ENCODE measurements around the gene ZBTB14.

ZBTB14 gene

GRCh38 chr18:5239447-5239846, 56.1 kb downstream of the ZBTB14 start:
- Histone ChIP-seq H3K4me1 (ENCODE audit: control insufficient read depth, low read length) (peaks cover 21% of the 10 kb centered on the region), H3K36me3 (ENCODE audit: control insufficient read depth, low read length) (peaks cover 18% of the 10 kb centered on the region), H3K27me3 (ENCODE audit: control insufficient read depth, low read length) (no peaks in the 10 kb centered on the region), H3K9me2 (replicated peaks; ENCODE audit: control insufficient read depth, low read length) (no peaks in the 10 kb centered on the region), H3F3A (ENCODE audit: control insufficient read depth, insufficient read depth) (no peaks in the 10 kb centered on the region), H3K4me2 (ENCODE audit: low read length) (peak overlapping the region; percentile 93; the same call in 1 of the 2 replicates), H3K79me2 (ENCODE audit: control insufficient read depth, low read length) (peaks cover 3% of the 10 kb centered on the region; the same call in 1 of the 2 replicates), H4K20me1 (ENCODE audit: control insufficient read depth, insufficient read depth, low read depth, low read length) (no peaks in the 10 kb centered on the region), H3K9me3 (ENCODE audit: control insufficient read depth, insufficient read depth, low read length) (peaks cover 10% of the 10 kb centered on the region), H3K4me3 (ENCODE audit: low read length) (peak overlapping the region; percentile 9; the same call in 1 of the 2 replicates), H3K27ac (ENCODE audit: low read depth, low read length) (no peak overlapping the region)
- TF ChIP-seq CTCF (IDR thresholded peaks at IDR 0.05; ENCODE audit: low read depth, low read length, poor library complexity, severe bottlenecking): no peak
- TF ChIP-seq EZH2phosphoT487 (IDR thresholded peaks at IDR 0.05; ENCODE audit: borderline replicate concordance, low read length): no peak

Measured in DOHH2 (cell line).